Neuronal stem cell (in vitro differentiated cells): ENCODE measurements around the gene AREL1.
A peak's percentile ranks its signal among the peaks of the same experiment; 100 is the strongest.

Source experiments
- DNase-seq: peaks from one replicate; pipeline ENCODE4 v3.0.0-alpha.2; 2013; ENCODE audit warnings: low spot score
- H2AFZ ChIP-seq: one replicate; pipeline ENCODE4 v1.6.1; 2013; ENCODE audit warnings: mild to moderate bottlenecking, low read length, inconsistent platforms
- H2AK5ac ChIP-seq: 2 replicates; pipeline ENCODE4 v1.6.1; 2013; ENCODE audit warnings: low read depth, mild to moderate bottlenecking, inconsistent platforms, low read length, moderate library complexity, mixed read lengths
- H2BK120ac ChIP-seq: 2 replicates; pipeline ENCODE4 v1.6.1; 2013; ENCODE audit warnings: low read depth, mild to moderate bottlenecking, inconsistent platforms, low read length, moderate library complexity, mixed read lengths
- H2BK12ac ChIP-seq: one replicate; pipeline ENCODE4 v1.6.1; 2013; ENCODE audit warnings: low read length, inconsistent platforms
- H2BK15ac ChIP-seq: 2 replicates; pipeline ENCODE4 v1.6.1; 2013; ENCODE audit warnings: mild to moderate bottlenecking, low read length, inconsistent platforms, mixed read lengths
- H2BK5ac ChIP-seq: one replicate; pipeline ENCODE4 v1.6.1; 2013; ENCODE audit warnings: inconsistent platforms, mild to moderate bottlenecking, low read length, moderate library complexity
- H3K14ac ChIP-seq: one replicate; pipeline ENCODE4 v1.6.1; 2013; ENCODE audit warnings: low read length, inconsistent platforms
- H3K18ac ChIP-seq: 2 replicates; pipeline ENCODE4 v1.6.1; 2013; ENCODE audit warnings: low read length, inconsistent platforms
- H3K23ac ChIP-seq: 2 replicates; pipeline ENCODE4 v1.6.1; 2013; ENCODE audit warnings: low read depth, mild to moderate bottlenecking, mixed read lengths, low read length, inconsistent platforms; ENCODE audit not compliant: poor library complexity
- H3K27ac ChIP-seq: replicated peaks from 3 replicates; pipeline ENCODE4 v1.5.1; 2013; ENCODE audit warnings: low read length, inconsistent platforms
- H3K27me3 ChIP-seq, 3 experiments: 2 replicates each; pipeline ENCODE4 v1.6.1; 2013; ENCODE audit warnings: low read length in 3 of 3, mild to moderate bottlenecking in 2 of 3, inconsistent platforms in 1 of 3, low read depth in 1 of 3, mixed read lengths in 1 of 3, moderate library complexity in 1 of 3; ENCODE audit not compliant: control insufficient read depth in 3 of 3, insufficient read depth in 3 of 3
- H3K36me3 ChIP-seq, 2 donors: replicated peaks in 1 of 2; 2 replicates each; pipeline ENCODE4 v1.6.1; 2013; ENCODE audit warnings: low read length in 2 of 2; ENCODE audit not compliant: control insufficient read depth in 2 of 2, insufficient read depth in 2 of 2
- H3K4ac ChIP-seq: 2 replicates; pipeline ENCODE4 v1.6.1; 2013; ENCODE audit warnings: inconsistent platforms, mild to moderate bottlenecking, low read length, moderate library complexity
- H3K4me1 ChIP-seq, 2 donors: 1 replicate in 1 of 2; 2 replicates in 1 of 2; pipeline ENCODE4 v1.6.1; 2013; ENCODE audit warnings: low read length in 2 of 2, low read depth in 1 of 2; ENCODE audit not compliant: control insufficient read depth in 2 of 2, insufficient read depth in 1 of 2
- H3K4me2 ChIP-seq: one replicate; pipeline ENCODE4 v1.6.1; 2013; ENCODE audit warnings: mild to moderate bottlenecking, low read length, inconsistent platforms; ENCODE audit not compliant: insufficient read depth, poor library complexity, severe bottlenecking
- H3K4me3 ChIP-seq, 2 donors: 2 replicates each; pipeline ENCODE4 v1.5.1; 2013; ENCODE audit warnings: low read length in 2 of 2, mild to moderate bottlenecking in 2 of 2, inconsistent platforms in 1 of 2, moderate library complexity in 1 of 2
- H3K79me1 ChIP-seq: one replicate; pipeline ENCODE4 v1.6.1; 2013; ENCODE audit warnings: low read depth, mild to moderate bottlenecking, inconsistent platforms, low read length, moderate library complexity
- H3K9ac ChIP-seq: one replicate; pipeline ENCODE4 v1.6.1; 2013; ENCODE audit warnings: mild to moderate bottlenecking, low read depth, low read length, inconsistent platforms; ENCODE audit not compliant: poor library complexity
- H3K9me3 ChIP-seq, 2 donors: replicated peaks in 1 of 2; 2 replicates each; pipeline versions ENCODE3 to v1.6.1; 2013; ENCODE audit warnings: low read length in 2 of 2, mild to moderate bottlenecking in 2 of 2, inconsistent platforms in 1 of 2, low read depth in 1 of 2, mixed read lengths in 1 of 2, moderate library complexity in 1 of 2; ENCODE audit not compliant: control insufficient read depth in 2 of 2, insufficient read depth in 1 of 2
- H4K8ac ChIP-seq: one replicate; pipeline ENCODE4 v1.6.1; 2013; ENCODE audit warnings: low read depth, mild to moderate bottlenecking, inconsistent platforms, low read length, moderate library complexity
- H4K91ac ChIP-seq: one replicate; pipeline ENCODE4 v1.6.1; 2013; ENCODE audit warnings: low read length, low read depth, mild to moderate bottlenecking, inconsistent platforms; ENCODE audit not compliant: poor library complexity
- WGBS, 2 donors: extraction: QIAGEN DNeasy Blood & Tissue Kit; methylation state at CpG; one replicate each; pipeline ENCODE4 v1.1.7; 2013; ENCODE audit warnings: missing lambda C conversion rate in 2 of 2, mixed read lengths in 1 of 2; ENCODE audit not compliant: insufficient read length in 2 of 2, insufficient replicate concordance in 1 of 2; ENCODE audit errors: extremely low coverage in 2 of 2; 5-methylcytosine and 5-hydroxymethylcytosine counted together

Gene AREL1

DNA sequence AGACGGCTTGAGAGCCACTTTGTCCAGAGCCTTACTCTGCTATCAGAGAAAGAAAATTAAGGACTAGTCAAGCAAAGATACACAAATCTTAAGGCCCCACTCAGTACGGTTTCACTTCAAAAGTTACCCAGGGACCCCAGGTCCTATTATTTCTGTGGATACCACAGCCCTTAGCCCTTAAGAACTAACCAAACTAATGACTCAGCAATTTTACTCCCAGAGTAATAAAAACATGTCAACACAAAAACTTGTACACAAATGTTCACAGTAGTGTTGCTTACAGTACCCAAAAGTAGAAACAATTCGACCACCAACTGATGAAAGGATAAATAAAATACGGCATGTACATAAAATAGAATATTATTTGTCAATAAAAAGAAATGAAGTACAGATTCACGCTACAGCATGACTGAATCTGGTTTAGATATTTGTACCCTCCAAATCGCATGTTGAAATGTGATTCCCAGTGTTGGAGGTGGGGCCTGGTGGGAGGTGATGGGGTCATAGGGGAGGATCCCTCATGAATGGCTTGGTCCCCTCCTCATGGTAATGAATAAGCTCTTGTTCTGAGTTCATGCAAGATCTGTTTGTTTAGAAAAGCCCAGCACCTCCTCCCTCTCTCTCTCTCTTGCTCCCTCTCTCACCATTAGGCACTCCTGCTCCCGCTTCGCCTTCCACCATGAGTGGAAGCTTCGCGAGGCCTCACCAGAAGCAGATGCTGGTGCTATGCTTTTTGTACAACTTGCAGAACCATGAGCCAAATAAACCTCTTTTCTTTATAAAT lies 30.5 kb downstream of the AREL1 start:
- no CpG with 5 or more reads among the region's 10 CpGs for WGBS, 2 donors
- peaks cover 8 to 81% of the 10 kb centered on the region in 2 donors for H3K36me3 ChIP-seq
- no peaks in the 10 kb centered on the region for H3K27me3 ChIP-seq
- no peaks in the 10 kb centered on the region for H3K79me1 ChIP-seq
- H3K27ac ChIP-seq, result peak overlapping the region; percentile 21
- DNase-seq, result peak; percentile 5
- H2BK15ac ChIP-seq, result no peak overlapping the region
- no peak overlapping the region for H2BK120ac ChIP-seq
- no peak overlapping the region for H3K23ac ChIP-seq
- H2BK12ac ChIP-seq, result no peak overlapping the region
- H4K8ac ChIP-seq, result no peak overlapping the region
- H4K91ac ChIP-seq, result no peak overlapping the region
- H3K14ac ChIP-seq, result no peak overlapping the region
- no peak overlapping the region for H3K9ac ChIP-seq
- H3K9me3 ChIP-seq, result no peaks in the 10 kb centered on the region
- no peak overlapping the region for H2AK5ac ChIP-seq
- H3K4me3 ChIP-seq, result no peak overlapping the region
- H2AFZ ChIP-seq, result no peak overlapping the region
- H2BK5ac ChIP-seq, result no peak overlapping the region
- H3K4ac ChIP-seq, result no peak overlapping the region
- H3K4me1 ChIP-seq, result peaks cover 0 to 2% of the 10 kb centered on the region in 2 donors
- H3K18ac ChIP-seq, result no peak overlapping the region
- H3K4me2 ChIP-seq, result no peak overlapping the region

DNA sequence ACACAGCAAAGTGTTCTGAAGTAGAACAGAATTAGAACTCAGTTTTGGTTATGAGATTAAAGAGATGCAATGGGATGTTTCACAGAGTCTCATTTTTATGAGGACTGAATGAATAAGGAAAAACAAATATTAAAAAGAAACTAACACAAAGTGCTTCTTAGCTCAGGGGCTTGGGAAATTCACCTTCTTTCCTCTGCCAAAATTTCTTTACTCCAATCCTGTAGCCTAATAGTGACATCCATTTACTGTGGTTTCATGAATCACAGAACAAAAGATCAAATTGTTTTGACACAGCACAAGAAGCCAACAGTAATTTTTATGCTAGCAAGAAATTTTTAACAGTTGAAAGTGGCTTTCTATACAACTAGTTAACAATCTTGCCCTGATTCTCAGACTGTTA lies 37.7 kb downstream of the AREL1 start:
- H3K9ac ChIP-seq, result no peak overlapping the region
- no peak overlapping the region for H3K27ac ChIP-seq
- H2AFZ ChIP-seq, result no peak overlapping the region
- no peak overlapping the region for H4K91ac ChIP-seq
- H3K14ac ChIP-seq, result no peak overlapping the region
- H3K9me3 ChIP-seq, result peaks cover 0 to 1% of the 10 kb centered on the region in 2 donors
- no peak for DNase-seq
- no peaks in the 10 kb centered on the region for H3K79me1 ChIP-seq
- no peak overlapping the region for H2BK5ac ChIP-seq
- H3K4me3 ChIP-seq, result no peak overlapping the region
- no peak overlapping the region for H4K8ac ChIP-seq
- H2BK12ac ChIP-seq, result no peak overlapping the region
- H3K36me3 ChIP-seq, result peaks cover 22 to 85% of the 10 kb centered on the region in 2 donors
- H3K23ac ChIP-seq, result no peak overlapping the region
- H3K4ac ChIP-seq, result no peak overlapping the region
- H2AK5ac ChIP-seq, result no peak overlapping the region
- H3K27me3 ChIP-seq, result no peaks in the 10 kb centered on the region
- no peak overlapping the region for H3K4me2 ChIP-seq
- H3K4me1 ChIP-seq, result no peaks in the 10 kb centered on the region
- H3K18ac ChIP-seq, result no peak overlapping the region
- H2BK15ac ChIP-seq, result no peak overlapping the region
- H2BK120ac ChIP-seq, result no peak overlapping the region

DNA sequence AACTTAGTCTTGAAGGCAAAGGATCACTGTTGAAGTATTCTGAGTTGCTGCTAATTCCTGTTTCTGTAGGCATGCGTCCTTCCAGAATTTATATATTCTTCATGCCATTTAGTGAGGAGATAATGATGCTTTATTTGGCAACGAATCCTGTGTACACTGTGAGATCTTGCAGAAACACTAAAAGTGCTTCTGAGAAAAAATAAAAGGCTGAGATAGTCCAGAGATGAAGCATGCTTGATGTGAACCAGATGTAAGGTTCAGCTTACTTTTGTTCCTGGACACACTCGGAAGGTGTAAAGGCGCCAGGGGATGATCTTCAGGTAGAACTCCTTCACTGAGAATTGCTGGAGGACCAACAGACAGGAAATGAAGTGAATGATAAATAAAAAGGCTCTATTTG lies 39.1 kb downstream of the AREL1 start:
- Histone ChIP-seq H3K18ac (no peak overlapping the region), H4K8ac (no peak overlapping the region), H3K23ac (no peak overlapping the region), H2BK15ac (no peak overlapping the region), H3K4ac (no peak overlapping the region), H3K27me3 (no peaks in the 10 kb centered on the region), H2BK5ac (no peak overlapping the region), H4K91ac (no peak overlapping the region), H2AFZ (no peak overlapping the region), H3K79me1 (no peaks in the 10 kb centered on the region), H2BK12ac (no peak overlapping the region), H3K4me3 (no peak overlapping the region), H3K4me2 (no peak overlapping the region), H2AK5ac (no peak overlapping the region), H3K14ac (no peak overlapping the region), H3K36me3 (peaks cover 22 to 90% of the 10 kb centered on the region in 2 donors), H3K9ac (no peak overlapping the region), H3K27ac (no peak overlapping the region), H3K9me3 (peaks cover 0 to 1% of the 10 kb centered on the region in 2 donors), H2BK120ac (no peak overlapping the region), H3K4me1 (no peaks in the 10 kb centered on the region)
- no CpG with 5 or more reads among the region's 4 CpGs for WGBS, 2 donors
- no peak for DNase-seq

DNA sequence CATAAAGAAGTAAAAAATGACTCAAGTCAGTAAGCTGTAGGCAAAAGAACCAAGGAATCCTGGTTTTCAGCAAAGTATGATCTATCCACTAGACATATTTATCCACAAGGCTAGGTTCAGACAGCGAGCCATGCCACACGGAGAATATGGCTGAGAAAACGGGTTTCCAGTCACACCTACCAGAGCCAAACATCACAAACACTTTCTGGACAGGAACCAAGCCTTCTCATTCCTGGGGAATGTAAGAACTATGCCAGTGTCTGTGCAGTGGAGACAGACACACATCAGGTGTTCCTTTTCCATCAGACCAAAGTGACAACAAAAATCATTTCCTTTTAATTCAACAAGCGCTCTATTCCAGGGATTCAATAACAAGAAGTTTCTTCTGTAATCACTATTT lies 41.1 kb downstream of the AREL1 start:
- Histone ChIP-seq H4K91ac (no peak overlapping the region), H3K4ac (no peak overlapping the region), H3K36me3 (peaks cover 23 to 98% of the 10 kb centered on the region in 2 donors), H2BK120ac (no peak overlapping the region), H2BK15ac (no peak overlapping the region), H3K4me2 (no peak overlapping the region), H3K4me3 (no peak overlapping the region), H2BK5ac (no peak overlapping the region), H3K27ac (no peak overlapping the region), H2AFZ (no peak overlapping the region), H3K9me3 (peaks cover 0 to 1% of the 10 kb centered on the region in 2 donors), H3K9ac (no peak overlapping the region), H3K79me1 (no peaks in the 10 kb centered on the region), H2BK12ac (no peak overlapping the region), H3K14ac (no peak overlapping the region), H3K23ac (no peak overlapping the region), H3K18ac (no peak overlapping the region), H3K27me3 (no peaks in the 10 kb centered on the region), H2AK5ac (no peak overlapping the region), H4K8ac (no peak overlapping the region), H3K4me1 (no peaks in the 10 kb centered on the region)
- DNase-seq, result no peak
- no CpG with 5 or more reads among the region's 4 CpGs for WGBS, 2 donors
